AG08396 (cell line): Measurements from ENCODE around the gene TMEM231.

Source experiments
- DNase-seq: peaks from one replicate; pipeline ENCODE4 v3.0.0; 2012; ENCODE audit warnings: low spot score, mixed read lengths

Gene TMEM231

GRCh38 chr16:75488322-75488721 lies 67.7 kb downstream of the TMEM231 start:
- DNase-seq, result no peak
